ENCODE measurements around the gene ZNRD2.
A peak's percentile ranks its signal among the peaks of the same experiment; 100 is the strongest.

ZNRD2 gene

DNA sequence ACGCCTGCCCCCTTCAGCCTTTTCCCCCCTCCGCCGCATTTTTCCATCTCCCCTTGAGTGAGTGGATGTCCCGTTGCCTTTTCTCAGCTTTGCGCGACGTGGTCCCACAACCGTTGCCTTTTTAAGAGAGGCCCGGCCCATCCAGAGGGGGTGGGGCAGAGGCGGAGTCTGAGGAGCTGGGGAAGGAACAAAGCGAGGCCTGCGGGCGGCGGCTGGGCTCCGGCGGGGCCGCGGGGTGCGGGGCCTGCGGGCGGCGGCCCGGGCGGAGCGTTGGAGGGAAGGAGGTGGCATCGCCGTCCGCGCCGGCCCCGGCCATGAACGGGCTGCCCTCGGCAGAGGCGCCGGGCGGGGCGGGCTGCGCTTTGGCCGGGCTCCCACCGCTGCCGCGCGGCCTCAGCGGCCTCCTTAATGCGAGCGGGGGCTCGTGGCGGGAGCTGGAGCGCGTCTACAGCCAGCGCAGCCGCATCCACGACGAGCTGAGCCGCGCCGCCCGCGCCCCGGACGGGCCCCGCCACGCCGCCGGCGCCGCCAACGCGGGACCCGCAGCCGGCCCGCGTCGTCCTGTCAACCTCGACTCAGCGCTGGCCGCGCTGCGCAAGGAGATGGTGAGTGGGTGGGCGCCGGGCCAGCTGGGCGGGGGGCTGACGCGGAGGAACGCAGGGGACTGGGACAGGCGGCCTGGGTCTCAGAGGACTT, 2.2 kb downstream of the ZNRD2 start, which contains the start of gene FAM89B:
TSS of gene FAM89B (plus strand) at position 183 of the 696 bp plus-strand sequence. CDS start at position 315, 132 bp downstream.
- Mint-ChIP-seq H3K9me3 (no peaks in the 10 kb centered on the region), H3K36me3 (peaks cover 91% of the 10 kb centered on the region), H3K27ac (peak within 1 kb of the TSS; percentile 94), H3K4me1 (peaks cover 64% of the 10 kb centered on the region), H3K4me3 (peak within 1 kb of the TSS; percentile 96)
- DNase-seq (ENCODE audit: low spot score in 2 of 2) (peak; percentile 70 to 93), ATAC-seq (peak; percentile 5)

DNA sequence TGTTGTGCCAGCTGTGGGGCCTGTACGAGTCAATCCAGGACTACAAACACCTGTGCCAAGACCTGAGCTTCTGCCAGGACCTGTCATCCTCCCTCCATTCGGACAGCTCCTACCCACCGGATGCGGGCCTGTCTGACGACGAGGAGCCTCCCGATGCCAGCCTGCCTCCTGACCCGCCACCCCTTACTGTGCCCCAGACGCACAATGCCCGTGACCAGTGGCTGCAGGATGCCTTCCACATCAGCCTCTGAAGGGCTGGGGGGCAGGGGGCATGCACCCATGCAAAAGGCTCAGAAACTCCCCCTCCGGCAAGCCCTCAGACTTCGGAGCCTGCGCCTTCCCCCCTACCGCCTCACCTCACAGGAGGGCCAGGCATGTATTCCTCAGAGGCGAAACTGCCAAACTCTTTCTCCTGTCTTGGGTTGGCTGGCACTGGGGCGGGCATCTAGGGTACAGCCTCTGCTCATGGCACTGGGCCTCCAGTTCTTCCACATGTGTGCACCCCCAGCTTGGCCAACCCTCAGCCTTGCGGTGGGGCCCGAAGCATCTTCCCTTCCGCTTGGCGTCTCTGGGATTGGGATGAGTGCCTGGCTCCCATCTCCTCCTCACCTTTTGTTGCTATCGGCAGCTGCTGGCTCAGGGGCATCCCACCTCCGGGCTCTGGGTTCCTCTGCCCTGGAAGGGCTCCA, 3.3 kb downstream of the ZNRD2 start:
- DNase-seq (ENCODE audit: low spot score in 2 of 2) (peak in 1 of 2 donors; percentile 72), ATAC-seq (no peak)
- peak overlapping the region; percentile 94 for H3K27ac Mint-ChIP-seq
- peak overlapping the region; percentile 96 for H3K4me3 Mint-ChIP-seq
- H3K36me3 Mint-ChIP-seq = peaks cover 94% of the 10 kb centered on the region
- H3K4me1 Mint-ChIP-seq = peaks cover 67% of the 10 kb centered on the region
- no peaks in the 10 kb centered on the region for H3K9me3 Mint-ChIP-seq

DNA sequence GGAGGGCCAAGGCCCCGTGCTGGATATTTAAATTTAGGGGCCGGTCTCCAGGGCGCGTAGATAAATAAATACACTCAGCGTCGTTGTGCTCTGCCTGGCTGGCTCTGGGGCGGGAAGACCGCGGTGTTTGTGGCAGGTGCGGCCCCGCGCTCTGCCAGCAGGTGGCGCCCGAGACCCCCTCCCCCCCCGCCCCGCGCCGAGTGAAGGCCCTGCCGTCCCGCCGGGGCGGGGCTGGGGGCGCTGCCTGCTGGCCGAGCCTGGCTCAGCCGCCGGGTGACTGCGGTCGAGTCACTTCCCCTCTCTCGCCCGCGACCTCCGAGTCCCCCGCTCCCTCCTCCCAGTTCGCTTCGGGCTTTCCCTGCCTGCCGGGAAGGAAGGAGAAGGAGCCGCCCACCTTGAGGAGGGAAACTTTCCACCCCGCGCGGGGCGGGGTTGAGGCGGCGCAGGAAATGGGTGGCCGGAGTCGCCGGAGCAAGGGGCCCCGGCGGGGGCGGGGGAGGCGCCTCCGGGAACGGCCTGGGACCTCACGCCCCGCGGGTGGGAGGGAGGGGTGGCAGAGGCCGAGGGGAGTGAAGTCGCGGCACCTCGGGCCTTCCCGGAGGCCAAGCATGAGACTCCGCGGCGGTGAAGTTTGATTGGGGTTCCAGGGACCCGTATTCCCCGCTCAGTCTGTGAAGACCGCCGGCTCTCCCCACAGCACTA, 4.0 kb downstream of the ZNRD2 start:
- Mint-ChIP-seq H3K4me1 (peaks cover 65% of the 10 kb centered on the region), H3K4me3 (peak overlapping the region; percentile 96), H3K27ac (peak overlapping the region; percentile 94), H3K9me3 (no peaks in the 10 kb centered on the region), H3K36me3 (peaks cover 94% of the 10 kb centered on the region)
- DNase-seq (ENCODE audit: low spot score in 2 of 2) (peak; percentile 91 to 99), ATAC-seq (peak; percentile 51)

DNA sequence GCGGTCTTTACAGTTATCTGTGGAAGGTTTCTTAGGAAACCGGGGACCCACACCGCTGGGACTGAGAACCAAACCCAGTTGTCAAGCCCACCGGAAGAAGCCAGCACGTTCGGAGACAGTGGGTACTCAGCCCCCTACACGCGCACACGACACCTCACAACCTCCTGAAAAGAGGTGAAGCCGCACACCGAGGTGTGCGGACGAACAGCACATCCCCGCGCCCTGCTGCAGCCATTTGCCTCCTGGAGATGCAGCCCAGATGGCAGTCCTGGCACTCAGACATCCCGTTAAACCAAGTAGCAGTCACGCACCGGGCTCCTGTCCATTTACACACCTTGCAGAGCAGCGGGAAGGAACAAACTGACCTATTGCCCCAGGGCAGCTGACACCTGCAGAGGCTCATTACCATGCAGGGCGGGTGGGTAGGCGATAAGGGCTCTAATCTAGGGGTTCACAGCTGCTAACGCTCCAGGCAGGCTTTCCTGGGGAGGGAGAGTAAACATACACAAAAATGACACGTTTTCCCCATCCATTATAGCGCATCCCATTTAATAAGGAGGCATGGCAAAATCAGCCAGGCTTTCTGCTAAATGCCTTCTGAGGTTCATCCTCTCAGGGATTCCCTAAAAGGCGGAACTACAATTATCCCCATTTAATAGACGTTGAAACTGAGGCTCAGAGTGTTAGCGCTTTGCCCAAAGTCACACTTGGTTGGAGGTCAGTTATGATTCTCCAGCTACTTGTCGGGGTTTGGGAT, 4.7 kb downstream of the ZNRD2 start:
- H3K9me3 Mint-ChIP-seq = no peaks in the 10 kb centered on the region
- H3K36me3 Mint-ChIP-seq = peaks cover 94% of the 10 kb centered on the region
- peak overlapping the region; percentile 96 for H3K4me3 Mint-ChIP-seq
- H3K4me1 Mint-ChIP-seq = peaks cover 62% of the 10 kb centered on the region
- H3K27ac Mint-ChIP-seq = peak overlapping the region; percentile 94
- peak; percentile 0 for ATAC-seq
- peak in 1 of 2 donors; percentile 78 for DNase-seq (ENCODE audit: low spot score in 2 of 2)

DNA sequence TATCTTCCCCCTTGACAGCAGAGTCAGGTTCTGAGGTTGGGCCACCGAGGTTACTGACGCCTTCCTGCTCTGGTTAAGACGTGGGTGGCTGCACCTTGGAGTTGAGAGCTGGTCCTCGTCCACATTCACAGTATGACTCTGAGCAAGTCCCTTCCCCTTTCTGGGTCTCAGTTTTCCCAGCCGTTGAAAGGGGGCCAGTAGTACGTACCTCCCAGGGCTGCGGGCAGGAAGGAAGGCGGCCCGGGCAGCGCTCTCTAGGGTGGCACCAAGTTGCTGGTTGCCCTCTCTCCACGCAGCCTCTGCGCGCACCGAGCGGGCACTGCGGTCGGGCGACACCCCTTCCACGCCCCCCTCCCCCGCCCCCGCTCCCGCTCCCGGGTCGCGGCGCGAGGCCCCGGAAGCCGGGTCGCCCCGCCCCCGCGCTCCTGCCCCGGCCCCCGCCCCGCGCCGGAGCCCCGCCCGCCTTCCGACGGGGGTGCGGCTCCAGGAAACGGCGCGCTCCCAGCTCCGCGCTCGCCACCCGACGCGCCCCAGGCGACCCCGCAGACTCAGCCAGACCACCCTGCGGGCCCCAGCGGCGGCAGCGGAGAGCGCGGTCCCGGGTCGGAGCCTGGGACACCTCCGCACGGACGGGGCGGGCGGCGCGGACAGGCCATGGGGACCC, 5.4 kb downstream of the ZNRD2 start, which contains the start of gene EHBP1L1:
TSS of gene EHBP1L1 (plus strand) at position 486 of the 664 bp plus-strand sequence. CDS start 250 bp downstream, outside the sequence.
- H3K9me3 Mint-ChIP-seq = no peaks in the 10 kb centered on the region
- H3K36me3 Mint-ChIP-seq = peaks cover 94% of the 10 kb centered on the region
- DNase-seq (ENCODE audit: low spot score in 2 of 2) (peak; percentile 77 to 91), ATAC-seq (peak; percentile 52)
- H3K4me1 Mint-ChIP-seq = peaks cover 61% of the 10 kb centered on the region
- H3K4me3 Mint-ChIP-seq = peak within 1 kb of the TSS; percentile 96
- peak within 1 kb of the TSS; percentile 94 for H3K27ac Mint-ChIP-seq

DNA sequence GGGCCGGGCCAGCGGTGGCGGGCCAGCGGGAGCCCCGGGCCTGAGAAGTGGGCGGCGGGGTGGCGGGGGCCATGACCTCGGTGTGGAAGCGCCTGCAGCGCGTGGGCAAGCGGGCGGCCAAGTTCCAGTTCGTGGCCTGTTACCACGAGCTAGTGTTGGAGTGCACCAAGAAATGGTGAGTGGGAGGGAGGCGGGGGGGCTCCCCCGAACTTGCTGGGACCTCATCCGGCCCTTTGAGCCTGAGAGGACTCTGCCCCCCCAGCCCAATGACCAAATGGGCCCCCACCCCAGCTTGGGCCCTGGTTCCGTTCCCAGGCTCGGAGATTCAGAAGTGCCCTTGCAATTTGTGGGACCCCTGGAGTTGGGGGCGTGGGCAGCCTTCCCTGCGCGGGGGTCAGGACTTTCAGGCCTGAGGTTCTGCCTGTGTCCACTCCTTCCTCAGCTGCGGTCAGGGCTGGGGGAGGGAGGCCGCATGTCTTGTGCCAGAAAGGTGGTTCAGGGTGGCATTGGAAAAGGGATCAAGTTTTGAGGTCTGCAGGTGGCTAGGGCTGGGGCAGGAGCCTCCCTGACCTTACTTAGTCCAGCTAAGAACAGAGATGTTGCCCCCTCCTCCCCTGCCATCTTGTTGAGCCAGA, 6.1 kb downstream of the ZNRD2 start:
- peaks cover 58% of the 10 kb centered on the region for H3K4me1 Mint-ChIP-seq

DNA sequence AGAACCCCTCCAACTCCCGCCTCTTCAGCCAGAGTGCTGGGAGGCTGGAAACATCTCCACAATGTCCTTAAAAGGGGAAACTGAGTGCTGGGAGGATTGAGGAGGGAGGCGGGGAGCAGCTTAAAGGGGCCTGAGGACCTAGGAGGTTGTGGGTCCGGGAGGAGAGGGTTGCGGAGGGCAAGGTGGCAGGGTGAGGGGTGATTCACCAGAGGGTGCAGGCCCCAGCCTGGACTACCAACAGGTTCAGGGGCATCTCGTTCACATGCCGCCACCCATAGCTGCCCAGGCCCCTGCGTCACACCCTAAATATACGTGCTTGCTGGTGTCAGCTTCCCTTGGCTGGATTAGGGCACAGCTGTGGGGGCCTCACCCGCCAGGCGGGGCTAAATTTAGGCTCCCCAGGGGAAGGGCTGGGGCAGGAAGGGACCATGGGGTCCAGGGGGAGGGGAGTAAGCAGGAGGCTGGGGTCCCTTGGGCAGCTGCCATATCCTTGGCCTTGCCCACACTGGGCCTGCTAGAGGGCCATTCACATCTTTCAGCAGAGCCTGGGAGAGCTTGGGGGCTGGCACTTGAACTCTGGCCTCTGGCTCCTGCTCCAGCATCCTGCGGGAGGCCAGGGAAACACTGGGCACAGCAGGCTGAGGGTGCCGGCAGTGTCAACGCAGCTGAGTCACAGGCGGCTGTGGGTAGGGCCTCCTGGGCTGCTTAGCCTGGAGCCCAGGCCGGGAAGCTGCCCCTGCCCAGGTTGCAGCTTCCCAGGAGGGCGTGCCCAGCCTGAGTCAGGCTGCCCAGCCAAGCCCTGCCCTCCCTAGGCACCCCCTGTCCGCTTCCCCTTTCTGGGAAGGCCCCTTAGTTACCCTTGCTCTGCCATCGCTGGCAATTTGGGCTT, 6.8 kb downstream of the ZNRD2 start:
- Mint-ChIP-seq H3K36me3 (peaks cover 94% of the 10 kb centered on the region), H3K4me1 (peaks cover 58% of the 10 kb centered on the region), H3K9me3 (no peaks in the 10 kb centered on the region), H3K27ac (peak overlapping the region; percentile 94), H3K4me3 (peak overlapping the region; percentile 96)
- DNase-seq (ENCODE audit: low spot score in 2 of 2) = no peak
- peak; percentile 29 for ATAC-seq

More for the DNA sequence above, 6.1 kb downstream of the ZNRD2 start:
- H3K9me3 Mint-ChIP-seq = no peaks in the 10 kb centered on the region
- ATAC-seq (peak; percentile 6), DNase-seq (ENCODE audit: low spot score in 2 of 2) (no peak)
- peak overlapping the region; percentile 96 for H3K4me3 Mint-ChIP-seq
- peak overlapping the region; percentile 94 for H3K27ac Mint-ChIP-seq
- peaks cover 94% of the 10 kb centered on the region for H3K36me3 Mint-ChIP-seq

DNA sequence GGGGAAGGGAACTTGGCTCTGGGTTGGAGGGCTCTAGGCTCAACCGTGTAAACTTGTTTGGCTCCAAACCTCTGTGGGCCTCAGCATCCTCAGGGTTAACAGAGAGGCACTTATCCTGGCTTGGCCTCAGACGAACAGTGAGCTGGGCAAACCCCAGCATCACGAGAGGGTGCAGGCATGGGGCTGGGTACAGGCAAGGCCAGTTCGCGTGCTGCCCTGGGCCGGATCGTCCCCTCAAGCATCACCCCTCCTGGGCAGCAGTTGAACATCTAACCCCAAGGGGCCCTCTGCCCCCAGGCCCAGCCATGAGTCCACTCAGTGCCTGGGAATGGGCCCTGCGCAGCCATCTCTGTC, 7.5 kb downstream of the ZNRD2 start:
- H3K4me1 Mint-ChIP-seq = peaks cover 61% of the 10 kb centered on the region
- ATAC-seq (no peak), DNase-seq (ENCODE audit: low spot score in 2 of 2) (no peak)
- H3K4me3 Mint-ChIP-seq = peak overlapping the region; percentile 96
- peaks cover 96% of the 10 kb centered on the region for H3K36me3 Mint-ChIP-seq
- peak overlapping the region; percentile 94 for H3K27ac Mint-ChIP-seq
- H3K9me3 Mint-ChIP-seq = no peaks in the 10 kb centered on the region

DNA sequence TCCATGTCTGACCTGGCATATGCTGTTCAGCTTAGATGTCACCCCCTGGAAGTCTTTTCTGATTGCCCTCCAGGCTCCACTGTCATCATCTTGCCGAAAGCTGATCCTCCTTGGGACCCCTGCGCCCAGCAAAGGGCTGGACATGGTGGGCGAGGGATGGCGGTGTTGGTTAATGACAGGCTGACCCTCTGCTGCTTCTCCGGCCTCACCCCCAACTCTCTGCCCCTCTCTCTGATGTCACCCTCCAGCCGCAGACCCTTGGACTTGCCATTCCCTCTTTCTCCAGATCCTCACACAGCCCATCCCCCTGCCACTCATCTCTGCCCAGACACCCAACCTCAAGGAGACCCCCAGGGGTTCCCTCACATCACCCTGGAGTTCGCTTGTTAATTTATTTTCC, 7.9 kb downstream of the ZNRD2 start:
- Mint-ChIP-seq H3K9me3 (no peaks in the 10 kb centered on the region), H3K27ac (peak overlapping the region; percentile 94), H3K36me3 (peaks cover 98% of the 10 kb centered on the region), H3K4me1 (peaks cover 64% of the 10 kb centered on the region), H3K4me3 (peak overlapping the region; percentile 96)
- DNase-seq (ENCODE audit: low spot score in 2 of 2) = no peak
- ATAC-seq = no peak

DNA sequence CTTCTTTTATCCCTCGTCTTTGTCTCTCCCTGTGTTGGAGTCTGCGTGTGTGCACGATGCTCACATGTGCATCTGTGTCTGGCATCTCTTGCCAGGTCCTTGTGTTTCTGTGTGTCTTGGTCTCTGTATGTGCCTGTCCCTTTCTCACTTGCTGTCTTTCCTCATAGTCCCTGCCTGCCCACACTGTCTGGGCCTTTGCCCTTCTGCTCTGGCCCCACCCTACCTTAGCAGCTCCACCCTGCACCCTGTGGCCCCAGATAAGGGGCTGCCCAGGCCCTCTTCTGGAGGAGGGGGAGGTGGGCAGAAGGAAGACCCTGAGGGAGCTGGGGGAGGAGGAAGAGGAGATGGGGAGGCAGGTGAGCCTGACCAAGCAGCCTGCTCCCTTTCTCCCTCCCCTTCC, 8.4 kb downstream of the ZNRD2 start:
- no peaks in the 10 kb centered on the region for H3K9me3 Mint-ChIP-seq
- H3K27ac Mint-ChIP-seq = peak overlapping the region; percentile 94
- no peak for DNase-seq (ENCODE audit: low spot score in 2 of 2)
- H3K4me3 Mint-ChIP-seq = peak overlapping the region; percentile 96
- H3K4me1 Mint-ChIP-seq = peaks cover 63% of the 10 kb centered on the region
- peaks cover 98% of the 10 kb centered on the region for H3K36me3 Mint-ChIP-seq
- no peak for ATAC-seq

DNA sequence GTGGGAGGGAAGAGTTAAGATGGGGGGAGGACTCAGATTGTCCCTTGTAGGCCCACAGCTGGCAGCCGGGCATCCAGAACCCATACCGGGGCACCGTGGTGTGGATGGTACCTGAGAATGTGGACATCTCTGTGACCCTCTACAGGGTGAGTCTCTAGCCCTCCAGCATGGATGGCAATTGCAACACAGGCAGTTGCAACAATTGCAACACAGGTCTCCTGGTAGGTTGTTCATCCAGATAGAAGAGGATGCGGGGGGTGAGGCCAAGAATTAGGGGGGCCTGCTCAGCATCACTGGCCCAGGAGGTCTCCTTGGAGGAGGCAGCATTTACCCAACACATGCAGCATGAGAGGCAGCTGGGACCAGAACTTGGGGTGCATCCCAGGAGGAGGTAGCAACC, 9.0 kb downstream of the ZNRD2 start:
- Mint-ChIP-seq H3K9me3 (no peaks in the 10 kb centered on the region), H3K4me3 (peak overlapping the region; percentile 96), H3K4me1 (peaks cover 63% of the 10 kb centered on the region), H3K27ac (peak overlapping the region; percentile 94), H3K36me3 (peaks cover 98% of the 10 kb centered on the region)
- no peak for DNase-seq (ENCODE audit: low spot score in 2 of 2)
- no peak for ATAC-seq

DNA sequence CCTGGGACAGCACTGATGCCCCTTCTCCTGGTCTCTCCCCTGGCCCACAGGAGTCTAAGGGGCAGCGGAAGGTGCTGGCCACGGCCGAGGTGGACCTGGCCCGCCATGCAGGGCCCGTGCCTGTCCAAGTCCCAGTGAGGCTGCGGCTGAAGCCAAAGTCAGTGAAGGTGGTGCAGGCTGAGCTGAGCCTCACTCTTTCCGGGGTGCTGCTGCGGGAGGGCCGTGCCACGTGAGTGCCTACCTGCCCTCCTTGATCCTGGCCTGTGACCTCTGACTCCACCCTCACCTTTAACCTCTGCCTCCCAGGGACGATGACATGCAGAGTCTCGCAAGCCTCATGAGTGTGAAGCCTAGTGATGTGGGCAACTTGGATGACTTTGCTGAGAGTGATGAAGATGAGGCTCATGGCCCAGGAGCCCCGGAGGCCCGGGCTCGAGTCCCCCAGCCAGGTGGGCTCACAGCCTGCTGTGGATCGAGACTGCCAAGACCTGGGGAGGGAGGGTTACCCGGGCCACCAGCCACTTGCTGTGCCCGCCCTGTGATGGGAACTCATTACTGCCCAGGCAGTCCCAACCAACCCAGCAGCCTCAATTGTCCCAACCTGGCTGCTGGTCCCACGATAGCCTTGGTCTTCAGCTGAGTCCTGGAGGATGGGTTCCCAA, 9.9 kb downstream of the ZNRD2 start:
- ATAC-seq = no peak
- Mint-ChIP-seq H3K9me3 (no peaks in the 10 kb centered on the region), H3K4me1 (peaks cover 60% of the 10 kb centered on the region), H3K27ac (peak overlapping the region; percentile 94), H3K4me3 (peak overlapping the region; percentile 96), H3K36me3 (peaks cover 94% of the 10 kb centered on the region)
- DNase-seq (ENCODE audit: low spot score in 2 of 2) = no peak

DNA sequence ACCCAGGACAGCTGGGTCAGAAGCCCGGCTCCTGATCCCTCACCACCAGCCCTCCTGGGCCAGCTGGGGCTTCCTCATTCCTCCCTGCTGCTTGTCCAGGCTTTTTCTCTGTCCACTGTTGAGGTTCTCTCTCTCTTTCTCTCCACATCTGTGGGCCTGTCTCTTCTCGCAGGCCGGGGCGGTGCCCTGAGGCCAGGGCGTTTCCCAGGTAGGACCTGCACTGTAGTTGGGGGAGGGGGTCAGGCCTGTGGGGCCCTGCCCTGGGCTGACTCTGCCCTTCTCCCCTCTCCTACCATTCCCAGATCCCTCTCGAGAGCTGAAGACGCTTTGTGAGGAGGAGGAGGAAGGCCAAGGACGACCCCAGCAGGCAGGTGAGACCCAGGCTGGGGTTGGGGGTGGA, 10.5 kb downstream of the ZNRD2 start:
- peaks cover 58% of the 10 kb centered on the region for H3K4me1 Mint-ChIP-seq
- ATAC-seq (no peak), DNase-seq (ENCODE audit: low spot score in 2 of 2) (no peak)
- H3K4me3 Mint-ChIP-seq = no peak overlapping the region
- H3K27ac Mint-ChIP-seq = peak overlapping the region; percentile 94
- H3K9me3 Mint-ChIP-seq = no peaks in the 10 kb centered on the region
- peaks cover 92% of the 10 kb centered on the region for H3K36me3 Mint-ChIP-seq

Data from stimulated activated effector memory CD8-positive, alpha-beta T cell treated with anti-CD3 and anti-CD28 coated beads, Interleukin-12 subunit alpha, Interleukin-12 subunit beta, amount 100 ng/mL, for 72 hours (primary cell).